ENCODE measurements around the gene SLC29A3.

The SLC29A3 gene

DNA sequence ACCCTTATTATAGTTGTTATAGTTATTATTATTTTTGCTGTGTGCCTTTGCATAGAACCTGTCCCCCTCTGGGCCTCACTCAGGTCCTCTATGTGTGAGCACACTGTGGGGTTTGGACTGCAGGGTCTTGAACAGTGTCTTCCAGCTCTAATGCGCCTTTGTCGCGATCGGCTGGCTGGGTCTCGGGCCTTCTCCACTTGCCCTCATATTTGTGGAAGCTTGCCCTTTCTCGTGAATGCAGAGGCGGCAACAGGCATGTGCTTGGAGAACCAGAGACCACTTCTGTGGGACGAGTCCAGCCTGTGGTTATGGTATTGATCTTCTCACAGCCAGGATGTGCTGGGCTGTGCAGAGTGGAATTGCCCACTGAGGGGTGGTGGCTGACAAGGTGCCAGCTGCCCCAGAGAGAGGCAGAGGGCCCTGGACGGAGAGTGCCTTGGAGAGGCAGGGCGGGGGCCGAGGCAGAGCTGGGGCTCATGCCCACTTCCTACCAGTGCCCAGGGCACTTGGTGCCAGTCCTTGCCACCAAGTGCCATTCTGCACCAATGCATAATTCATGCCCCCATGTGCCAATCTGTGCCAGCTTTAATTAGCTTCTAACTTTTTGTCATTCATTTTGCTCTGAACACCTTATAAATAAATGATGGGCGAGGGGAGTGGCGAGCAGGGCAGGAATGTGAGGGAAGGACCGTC lies 70.9 kb downstream of the SLC29A3 start:
- Histone ChIP-seq H3K27me3 (ENCODE audit: insufficient read depth, insufficient read length) (peaks cover 8% of the 10 kb centered on the region), H3K9me3 (ENCODE audit: insufficient read depth, low read length) (no peaks in the 10 kb centered on the region), H3K4me3 (ENCODE audit: insufficient read length, low read depth) (no peak overlapping the region), H3K36me3 (ENCODE audit: insufficient read depth, insufficient read length, low read length) (no peaks in the 10 kb centered on the region), H3K9ac (ENCODE audit: insufficient read length, low read depth) (no peak overlapping the region), H3K4me1 (ENCODE audit: insufficient read depth, insufficient read length) (peaks cover 6% of the 10 kb centered on the region)
- no peak for DNase-seq (ENCODE audit: low read depth, low spot score)
- no peak for TF ChIP-seq YY1 (IDR thresholded peaks at IDR 0.05; ENCODE audit: insufficient read depth, insufficient read length)

DNA sequence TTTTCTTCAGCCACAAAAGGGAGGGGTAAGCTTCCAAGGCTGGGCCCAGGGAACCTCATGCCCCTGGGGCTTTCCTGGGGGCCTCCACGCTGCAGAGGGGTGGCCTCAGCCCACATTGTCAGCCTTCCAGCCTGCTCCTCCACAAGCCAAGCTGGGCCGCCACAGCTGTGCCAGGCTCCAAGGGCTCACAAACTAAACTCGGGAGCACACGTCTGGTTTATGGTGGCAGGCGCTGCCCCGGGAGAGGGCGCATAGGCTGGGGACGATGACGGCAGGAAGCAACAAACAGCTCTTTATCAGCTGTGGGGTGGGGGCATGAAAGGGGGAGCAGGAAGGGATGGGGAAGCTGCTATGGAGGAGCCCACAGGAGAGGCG lies 71.4 kb downstream of the SLC29A3 start:
- TF ChIP-seq ZNF274 (IDR thresholded peaks at IDR 0.05; ENCODE audit: low read depth, low read length) (no peak), YY1 (IDR thresholded peaks at IDR 0.05; ENCODE audit: insufficient read depth, insufficient read length) (no peak), SUZ12 (IDR thresholded peaks at IDR 0.05; ENCODE audit: extremely low read depth, insufficient read depth, insufficient read length) (no peak)
- peaks cover 13% of the 10 kb centered on the region for H3K27me3 ChIP-seq (ENCODE audit: insufficient read depth, insufficient read length)
- H3K9me3 ChIP-seq (ENCODE audit: insufficient read depth, low read length), result no peaks in the 10 kb centered on the region
- no peaks in the 10 kb centered on the region for H3K36me3 ChIP-seq (ENCODE audit: insufficient read depth, insufficient read length, low read length)
- H3K4me3 ChIP-seq (ENCODE audit: insufficient read length, low read depth), result no peak overlapping the region
- DNase-seq (ENCODE audit: low read depth, low spot score), result no peak
- no peak overlapping the region for H3K9ac ChIP-seq (ENCODE audit: insufficient read length, low read depth)
- peaks cover 6% of the 10 kb centered on the region for H3K4me1 ChIP-seq (ENCODE audit: insufficient read depth, insufficient read length)

DNA sequence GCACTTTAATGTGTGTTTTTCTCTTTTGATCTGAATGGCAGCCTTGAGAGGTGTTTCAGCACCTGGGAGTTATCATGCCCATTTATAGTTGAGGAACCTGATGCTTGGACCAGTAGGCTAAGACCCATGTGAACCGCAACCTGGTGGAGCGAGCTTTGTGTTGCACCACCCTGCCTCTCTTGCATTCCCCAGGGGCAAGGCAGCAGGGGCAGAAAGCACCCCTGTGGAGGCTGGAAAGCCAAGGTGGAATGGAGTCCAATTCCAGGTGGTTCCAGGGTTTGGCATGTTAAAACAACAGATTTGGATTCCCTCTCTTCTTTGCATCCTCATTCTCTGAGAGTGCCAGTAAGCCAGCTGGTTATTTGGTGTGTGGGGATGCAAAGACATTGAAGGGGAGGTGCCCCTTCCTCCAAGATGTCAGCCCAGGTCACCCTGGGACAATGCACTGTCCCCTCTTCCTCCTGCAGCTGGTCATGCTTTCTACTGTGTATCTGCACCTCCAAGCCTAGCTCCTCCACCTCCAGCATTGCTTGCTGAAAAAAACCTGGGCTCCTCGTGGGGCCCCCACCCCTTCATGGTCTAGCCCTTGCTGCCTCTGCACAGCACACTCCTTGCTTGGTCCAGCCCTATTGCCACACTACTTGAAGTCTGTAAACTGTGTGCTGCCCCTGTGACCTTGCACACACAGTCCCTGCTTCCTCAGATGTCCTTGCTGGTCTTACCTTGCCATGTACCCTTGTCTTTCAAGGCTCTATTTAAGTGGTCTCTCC lies 72.0 kb downstream of the SLC29A3 start:
- no peaks in the 10 kb centered on the region for H3K9me3 ChIP-seq (ENCODE audit: insufficient read depth, low read length)
- H3K4me1 ChIP-seq (ENCODE audit: insufficient read depth, insufficient read length), result peaks cover 6% of the 10 kb centered on the region
- no peak overlapping the region for H3K9ac ChIP-seq (ENCODE audit: insufficient read length, low read depth)
- no peak overlapping the region for H3K4me3 ChIP-seq (ENCODE audit: insufficient read length, low read depth)
- DNase-seq (ENCODE audit: low read depth, low spot score), result no peak
- TF ChIP-seq SUZ12 (IDR thresholded peaks at IDR 0.05; ENCODE audit: extremely low read depth, insufficient read depth, insufficient read length) (no peak), ZNF274 (IDR thresholded peaks at IDR 0.05; ENCODE audit: low read depth, low read length) (no peak), YY1 (IDR thresholded peaks at IDR 0.05; ENCODE audit: insufficient read depth, insufficient read length) (no peak)
- H3K27me3 ChIP-seq (ENCODE audit: insufficient read depth, insufficient read length), result peaks cover 13% of the 10 kb centered on the region
- no peaks in the 10 kb centered on the region for H3K36me3 ChIP-seq (ENCODE audit: insufficient read depth, insufficient read length, low read length)

DNA sequence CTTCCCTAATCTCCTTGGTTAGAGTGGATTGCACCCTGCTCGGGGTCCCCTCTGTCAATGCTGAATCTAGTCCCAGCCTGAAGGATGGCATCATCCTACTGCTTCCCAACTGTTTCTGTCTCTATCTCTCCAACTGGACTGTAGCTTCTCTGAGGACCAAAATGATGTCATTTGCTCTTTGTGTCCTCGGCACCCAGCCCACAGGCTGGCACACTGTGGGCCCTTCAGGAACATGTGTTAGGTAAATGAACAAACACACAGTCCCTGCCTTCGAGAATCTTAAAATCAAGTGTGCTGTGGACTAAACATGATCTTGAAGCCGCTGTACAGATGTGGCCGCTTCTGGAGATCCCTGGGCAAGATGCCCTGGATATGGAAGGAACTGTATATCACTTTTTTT lies 72.6 kb downstream of the SLC29A3 start:
- TF ChIP-seq SUZ12 (IDR thresholded peaks at IDR 0.05; ENCODE audit: extremely low read depth, insufficient read depth, insufficient read length) (no peak), YY1 (IDR thresholded peaks at IDR 0.05; ENCODE audit: insufficient read depth, insufficient read length) (no peak), ZNF274 (IDR thresholded peaks at IDR 0.05; ENCODE audit: low read depth, low read length) (no peak)
- H3K9ac ChIP-seq (ENCODE audit: insufficient read length, low read depth), result no peak overlapping the region
- no peak for DNase-seq (ENCODE audit: low read depth, low spot score)
- H3K9me3 ChIP-seq (ENCODE audit: insufficient read depth, low read length), result no peaks in the 10 kb centered on the region
- no peaks in the 10 kb centered on the region for H3K36me3 ChIP-seq (ENCODE audit: insufficient read depth, insufficient read length, low read length)
- H3K4me3 ChIP-seq (ENCODE audit: insufficient read length, low read depth), result no peak overlapping the region
- peaks cover 6% of the 10 kb centered on the region for H3K4me1 ChIP-seq (ENCODE audit: insufficient read depth, insufficient read length)
- H3K27me3 ChIP-seq (ENCODE audit: insufficient read depth, insufficient read length), result peaks cover 8% of the 10 kb centered on the region

DNA sequence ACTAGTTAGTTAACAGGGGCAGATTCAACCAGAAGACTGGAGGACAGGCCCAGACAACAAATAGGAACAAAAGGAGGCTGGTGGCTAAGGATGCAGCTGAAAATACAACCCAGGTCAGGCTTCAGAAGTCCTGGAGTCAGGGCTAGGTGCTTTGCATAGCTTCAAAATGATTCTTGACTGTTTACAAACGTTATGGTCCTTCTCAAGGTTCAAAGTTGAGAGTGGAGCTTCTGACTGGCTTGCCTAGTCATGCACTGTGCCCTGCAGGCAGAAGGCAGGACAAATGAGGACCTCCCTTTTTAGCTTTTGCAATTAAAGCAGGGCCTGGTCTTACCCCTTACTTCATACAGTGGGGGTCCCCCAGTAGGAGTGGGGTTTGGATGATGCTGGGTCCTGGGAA lies 73.2 kb downstream of the SLC29A3 start:
- no peak for DNase-seq (ENCODE audit: low read depth, low spot score)
- TF ChIP-seq SUZ12 (IDR thresholded peaks at IDR 0.05; ENCODE audit: extremely low read depth, insufficient read depth, insufficient read length) (no peak), YY1 (IDR thresholded peaks at IDR 0.05; ENCODE audit: insufficient read depth, insufficient read length) (no peak), ZNF274 (IDR thresholded peaks at IDR 0.05; ENCODE audit: low read depth, low read length) (no peak)
- Histone ChIP-seq H3K4me1 (ENCODE audit: insufficient read depth, insufficient read length) (peaks cover 6% of the 10 kb centered on the region), H3K4me3 (ENCODE audit: insufficient read length, low read depth) (no peak overlapping the region), H3K9me3 (ENCODE audit: insufficient read depth, low read length) (no peaks in the 10 kb centered on the region), H3K36me3 (ENCODE audit: insufficient read depth, insufficient read length, low read length) (no peaks in the 10 kb centered on the region), H3K27me3 (ENCODE audit: insufficient read depth, insufficient read length) (peaks cover 8% of the 10 kb centered on the region), H3K9ac (ENCODE audit: insufficient read length, low read depth) (no peak overlapping the region)

DNA sequence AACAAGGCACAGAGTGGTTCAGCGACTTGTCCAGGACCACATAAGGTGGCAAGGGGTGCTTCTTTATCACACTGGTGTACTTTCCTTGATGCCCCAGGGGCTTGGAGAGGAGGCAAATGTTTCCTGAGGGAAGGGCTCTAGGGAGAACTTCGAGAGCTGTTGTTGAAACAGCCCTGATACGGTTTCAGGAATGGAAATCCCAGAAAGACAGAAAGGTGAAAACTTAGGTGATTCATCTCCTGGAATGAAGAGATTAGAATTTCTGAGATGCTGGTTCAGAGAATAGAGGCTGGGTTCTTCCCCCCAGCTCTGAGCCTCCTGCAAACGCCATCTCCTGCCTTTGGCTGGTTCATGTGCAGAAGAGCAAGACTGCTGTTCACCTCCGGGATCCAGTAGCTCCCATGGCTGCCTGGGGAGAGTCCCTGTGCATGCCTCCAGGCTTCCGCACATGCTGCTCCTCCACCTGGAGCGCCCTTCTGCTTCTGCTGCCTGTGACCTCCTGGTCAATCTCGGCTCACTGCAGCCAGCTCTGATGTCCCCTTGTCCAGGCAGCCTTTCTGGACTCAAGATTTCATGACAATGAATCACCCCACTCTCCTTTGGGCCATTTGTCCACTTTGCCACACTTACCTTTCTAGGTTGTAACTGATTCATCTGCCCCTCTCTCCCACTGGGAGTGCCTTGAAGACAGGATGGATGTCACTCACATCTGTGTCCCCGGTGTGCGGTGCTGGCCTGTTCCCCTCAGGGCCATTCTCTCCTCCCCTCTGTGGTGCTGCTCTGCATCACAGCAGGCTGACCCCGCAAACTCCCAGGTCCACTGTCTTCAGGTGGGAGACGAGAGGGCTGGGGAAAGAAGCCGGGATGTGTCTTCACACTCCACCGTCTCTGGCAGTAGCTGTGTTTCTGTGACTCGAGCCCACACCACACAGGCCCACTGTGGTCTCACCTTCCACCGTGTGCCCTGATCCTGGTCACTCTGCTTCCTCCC lies 74.0 kb downstream of the SLC29A3 start:
- Histone ChIP-seq H3K4me1 (ENCODE audit: insufficient read depth, insufficient read length) (peaks cover 6% of the 10 kb centered on the region), H3K27me3 (ENCODE audit: insufficient read depth, insufficient read length) (peaks cover 16% of the 10 kb centered on the region), H3K4me3 (ENCODE audit: insufficient read length, low read depth) (no peak overlapping the region), H3K9me3 (ENCODE audit: insufficient read depth, low read length) (no peaks in the 10 kb centered on the region), H3K9ac (ENCODE audit: insufficient read length, low read depth) (no peak overlapping the region), H3K36me3 (ENCODE audit: insufficient read depth, insufficient read length, low read length) (no peaks in the 10 kb centered on the region)
- no peak for DNase-seq (ENCODE audit: low read depth, low spot score)
- TF ChIP-seq ZNF274 (IDR thresholded peaks at IDR 0.05; ENCODE audit: low read depth, low read length), result no peak
